HepG2 (cell line): ENCODE data around the gene DDX54. TPM values are rescaled to one million over a fixed set of nuclear protein-coding genes. Genes with fewer than 3 reads are reported as not detected.

Source experiments
- ATAC-seq: fragments of 200-7000 bp; cut with Tn5 transposase; 3 replicates; pipeline ENCODE4 v1.9.1; 2020; ENCODE audit warnings: mild to moderate bottlenecking, moderate library complexity
- BruUV-seq: library from RNA; stranded (reverse); fragments of 400-500 nt; replicated peaks from 2 replicates; lab custom pipeline; 2021; lab: Mats Ljungman, UMichigan
- CTCF ChIA-PET: fragments of 300-600 bp; formaldehyde crosslinking; extraction: SDS; loops from one replicate; lab custom pipeline; 2021; ENCODE audit warnings: low total read pairs, inconsistent platforms, low intra/inter-chr PET ratio; lab: Yijun Ruan, JAX
- POLR2A ChIA-PET: fragments of 350-600 bp; sonication (Branson Sonifier 250); formaldehyde crosslinking; loops from one replicate; lab custom pipeline; 2020; ENCODE audit warnings: antibody characterized with exemption, inconsistent platforms; lab: Yijun Ruan, JAX
- DNase-seq: peaks from one replicate; pipeline ENCODE4 v3.0.0-alpha.2; 2015; ENCODE audit warnings: low spot score
- FAIRE-seq: peaks from 3 replicates; lab custom pipeline; 2011; peaks lifted over from hg19 to GRCh38; lab: Jason Lieb, UNC
- H2AFZ ChIP-seq: one replicate; pipeline ENCODE4 v1.6.1; 2011; ENCODE audit warnings: low read length, inconsistent platforms
- H3K27ac ChIP-seq: fragments of 300-600 bp; 3 replicates; pipeline ENCODE4 v1.8.0; 2011; ENCODE audit warnings: mixed run types, mild to moderate bottlenecking, mixed read lengths, low read length, inconsistent platforms; ENCODE audit not compliant: insufficient read depth; ENCODE audit errors: extremely low read length
- H3K27me3 ChIP-seq, 2 experiments: fragments of 200-600 bp in 1 of 2; 2 replicates in 1 of 2; 3 replicates in 1 of 2; pipeline versions ENCODE4 v1.6.0 to v1.8.0; 2011; ENCODE audit warnings: low read length in 2 of 2, mild to moderate bottlenecking in 2 of 2, moderate library complexity in 2 of 2, inconsistent platforms in 1 of 2; ENCODE audit not compliant: insufficient read depth in 2 of 2, control insufficient read depth in 1 of 2
- H3K36me3 ChIP-seq, 2 experiments: fragments of 200-600 bp in 1 of 2; replicated peaks in 1 of 2; 2 replicates in 1 of 2; 3 replicates in 1 of 2; pipeline versions ENCODE4 v1.5.1 to v1.8.0; 2011; ENCODE audit warnings: low read length in 2 of 2, inconsistent platforms in 1 of 2; ENCODE audit not compliant: insufficient read depth in 2 of 2, control insufficient read depth in 1 of 2
- H3K4me1 ChIP-seq: 2 replicates; pipeline ENCODE4 v1.5.1; 2012; ENCODE audit warnings: low read length, inconsistent platforms; ENCODE audit not compliant: insufficient read depth
- H3K4me2 ChIP-seq: 2 replicates; pipeline ENCODE4 v1.6.0; 2011; ENCODE audit warnings: low read depth, low read length, inconsistent platforms
- H3K4me3 ChIP-seq, 3 experiments: fragments of 200-600 bp in 1 of 3; sonication (generic), shearing (Covaris generic) in 1 of 3; replicated peaks in 1 of 3; 2 replicates each; pipeline ENCODE4 v1.5.1; 2011 to 2016; ENCODE audit warnings: low read length in 3 of 3, inconsistent platforms in 2 of 3, low read depth in 2 of 3, mild to moderate bottlenecking in 2 of 3, control low read depth in 1 of 3, mixed read lengths in 1 of 3; ENCODE audit not compliant: insufficient read depth in 1 of 3
- H3K79me2 ChIP-seq: one replicate; pipeline ENCODE4 v1.6.1; 2011; ENCODE audit warnings: low read length, inconsistent platforms; ENCODE audit not compliant: insufficient read depth
- H3K9ac ChIP-seq: 2 replicates; pipeline ENCODE4 v1.6.0; 2011; ENCODE audit warnings: mild to moderate bottlenecking, low read depth, low read length, inconsistent platforms; ENCODE audit not compliant: insufficient read depth
- H3K9me3 ChIP-seq: 2 replicates; pipeline ENCODE4 v1.5.1; 2012; ENCODE audit warnings: mild to moderate bottlenecking, low read length
- H4K20me1 ChIP-seq: 2 replicates; pipeline ENCODE4 v1.6.0; 2011; ENCODE audit warnings: inconsistent platforms, mild to moderate bottlenecking, low read length, moderate library complexity; ENCODE audit not compliant: insufficient read depth
- AGO2 ChIP-seq: fragments of 200-400 bp; formaldehyde crosslinking; optimal IDR thresholded peaks from 2 replicates; pipeline ENCODE3; 2017; ENCODE audit warnings: mild to moderate bottlenecking, low read depth, low read length, moderate library complexity
- MXI1 ChIP-seq: IDR thresholded peaks from 3 replicates; pipeline ENCODE4 v1.6.1; 2012; ENCODE audit warnings: low read depth, low read length, inconsistent platforms, borderline replicate concordance
- NCOA5 ChIP-seq: sonication (generic); formaldehyde crosslinking; IDR thresholded peaks from 2 replicates; pipeline ENCODE4 v1.4.0; 2020; ENCODE audit warnings: missing genetic modification reagents
- POGZ ChIP-seq: sonication (generic); formaldehyde crosslinking; IDR thresholded peaks from 2 replicates; pipeline ENCODE4 v1.4.0; 2020; ENCODE audit warnings: mild to moderate bottlenecking, missing genetic modification reagents
- RBFOX2 ChIP-seq: fragments of 200-400 bp; formaldehyde crosslinking; IDR thresholded peaks from 2 replicates; pipeline ENCODE4 v1.6.1; 2017; ENCODE audit warnings: low read depth, mild to moderate bottlenecking, low read length
- SALL2 ChIP-seq: sonication (generic); formaldehyde crosslinking; IDR thresholded peaks from 2 replicates; pipeline ENCODE4 v1.8.1; 2023; ENCODE audit warnings: mild to moderate bottlenecking, missing genetic modification reagents, inconsistent platforms
- STAG1 ChIP-seq: sonication (generic); formaldehyde crosslinking; IDR thresholded peaks from 2 replicates; pipeline ENCODE4 v1.4.0; 2020; ENCODE audit warnings: missing genetic modification reagents
- TEAD2 ChIP-seq: sonication (generic); formaldehyde crosslinking; IDR thresholded peaks from 2 replicates; pipeline ENCODE4 v1.9.0; 2021; ENCODE audit warnings: missing genetic modification reagents
- ZNF432 ChIP-seq: sonication (generic); formaldehyde crosslinking; IDR thresholded peaks from 2 replicates; pipeline ENCODE4 v1.5.0; 2020; ENCODE audit warnings: missing genetic modification reagents, mild to moderate bottlenecking, borderline replicate concordance
- ZNF552 ChIP-seq: sonication (generic); formaldehyde crosslinking; IDR thresholded peaks from 2 replicates; pipeline ENCODE4 v1.9.0; 2022; ENCODE audit warnings: missing genetic modification reagents, mild to moderate bottlenecking, borderline replicate concordance
- ZNF788 ChIP-seq: sonication (generic); formaldehyde crosslinking; IDR thresholded peaks from 2 replicates; pipeline ENCODE4 v1.5.0; 2020; ENCODE audit warnings: mild to moderate bottlenecking, missing genetic modification reagents, borderline replicate concordance
- WGBS: methylation state at CpG from one replicate; pipeline ENCODE4 v1.1.6; 2017; ENCODE audit warnings: low lambda C conversion rate; 5-methylcytosine and 5-hydroxymethylcytosine counted together
- in situ Hi-C: cut with HindIII; loops from 2 replicates; pipeline ENCODE4 v1.10.0; 2017; ENCODE audit warnings: low pct_unique_long_range_greater_than_20kb; ENCODE audit not compliant: extremely low pct_ligation_motif_present
- intact Hi-C: fragments of 100-400 bp; cut with micrococcal nuclease; formaldehyde crosslinking; loops from one replicate; pipeline ENCODE4 v1.10.0; 2022; ENCODE audit not compliant: unreplicated experiment
- polyA plus RNA-seq, 8 experiments: library from polyadenylated mRNA; depleted of rRNA in 3 of 8; stranded (reverse) in 7 of 8; unstranded in 1 of 8; fragments of >200 nt; fragmentation: Illumina TruSeq in 4 of 8; extraction: Trizol in 4 of 8; gene quantifications; 2 replicates each; pipeline versions ENCODE4 v1.2.1 to v1.2.3, GENCODE V29; 2011 to 2016; ENCODE audit warnings: low read depth in 4 of 8, missing spikeins in 1 of 8, mixed read lengths in 1 of 8; ENCODE audit not compliant: insufficient read depth in 1 of 8
- total RNA-seq, 5 experiments: library from RNA; depleted of rRNA; stranded (reverse); fragments of >200 nt; fragmentation: Illumina TruSeq; extraction: Trizol; gene quantifications; 2 replicates each; pipeline ENCODE4 v1.2.3, GENCODE V29; 2016; ENCODE audit warnings: low read depth in 1 of 5
- TF ChIP-seq, protein P1 (sequence below): sonication (generic); formaldehyde crosslinking; IDR thresholded peaks from 2 replicates; pipeline ENCODE4 v1.5.1; 2020; ENCODE audit warnings: mild to moderate bottlenecking, missing genetic modification reagents
- TF ChIP-seq, protein P2 (sequence below): sonication (generic); formaldehyde crosslinking; IDR thresholded peaks from 2 replicates; pipeline ENCODE4 v1.4.0; 2020; ENCODE audit warnings: low read depth, mild to moderate bottlenecking, missing genetic modification reagents
- TF ChIP-seq, protein P3 (sequence below): sonication (generic); formaldehyde crosslinking; IDR thresholded peaks from 2 replicates; pipeline ENCODE4 v1.4.0; 2020; ENCODE audit warnings: low read depth, mild to moderate bottlenecking, missing genetic modification reagents

DDX54 gene
- total and polyA plus RNA-seq, 2 of the 13 experiments (the other 11 are each of a cell fraction or from before 2014, with no cell fraction given), result 59.7 to 61.1 TPM

DNA sequence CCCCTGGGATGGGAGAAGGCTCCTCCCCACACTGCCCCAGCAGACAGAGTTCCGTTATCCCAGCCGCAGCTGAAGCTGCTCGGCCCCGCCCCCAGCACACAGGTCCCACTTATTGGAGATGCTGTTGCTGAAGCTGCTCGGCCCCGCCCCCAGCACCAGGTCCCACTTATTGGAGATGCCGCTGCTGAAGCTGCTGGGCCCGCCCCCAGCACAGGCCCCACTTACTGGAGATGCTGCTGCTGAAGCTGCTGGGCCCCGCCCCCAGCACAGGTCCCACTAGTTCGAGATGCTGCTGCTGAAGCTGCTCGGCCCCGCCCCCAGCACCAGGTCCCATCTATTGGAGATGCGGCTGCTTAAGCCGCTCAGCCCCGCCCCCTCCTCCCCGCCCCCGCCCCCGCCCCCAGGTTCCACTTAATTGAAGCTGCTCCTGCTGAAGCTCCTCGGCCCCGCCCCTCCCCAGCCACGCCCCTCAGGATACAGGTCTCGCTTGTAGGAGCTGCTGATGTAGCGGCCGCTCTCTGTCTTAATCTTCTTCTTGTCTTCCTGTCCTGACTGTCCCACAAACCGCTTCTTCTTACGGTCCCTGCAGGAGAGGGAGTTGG is 23.8 kb downstream of the DDX54 start:
- Histone ChIP-seq H3K4me3 (no peak overlapping the region), H3K9ac (no peak overlapping the region), H3K79me2 (no peaks in the 10 kb centered on the region), H4K20me1 (peaks cover 4% of the 10 kb centered on the region; the same call in 1 of the 2 replicates), H3K27ac (no peak overlapping the region), H3K27me3 (no peaks in the 10 kb centered on the region), H3K4me1 (no peaks in the 10 kb centered on the region), H2AFZ (no peak overlapping the region), H3K4me2 (no peak overlapping the region), H3K36me3 (peaks cover 35 to 67% of the 10 kb centered on the region in 2 experiments), H3K9me3 (no peaks in the 10 kb centered on the region)
- ChIA-PET POLR2A (interaction anchor here (1.3 kb wide), 1 partner anchor 23 kb away, joined by 5 read pairs; the partner anchor contains the start of genes DDX54 and RITA1), CTCF (no interaction called here)
- DNase-seq, result no peak
- TF ChIP-seq ZNF432 (CRISPR knock-in tag) (no peak), TEAD2 (CRISPR knock-in tag) (no peak), NCOA5 (no peak), RBFOX2 (0 out of 2 replicates have a peak, but pooled peaks have one; percentile 33), ZNF552 (CRISPR knock-in tag) (no peak), ZNF788 (CRISPR knock-in tag) (no peak), POGZ (CRISPR knock-in tag) (no peak), SALL2 (CRISPR knock-in tag) (no peak), AGO2 (peak; percentile 82), STAG1 (CRISPR knock-in tag) (no peak), MXI1 (no peak)
- TF ChIP-seq, protein P1, sequence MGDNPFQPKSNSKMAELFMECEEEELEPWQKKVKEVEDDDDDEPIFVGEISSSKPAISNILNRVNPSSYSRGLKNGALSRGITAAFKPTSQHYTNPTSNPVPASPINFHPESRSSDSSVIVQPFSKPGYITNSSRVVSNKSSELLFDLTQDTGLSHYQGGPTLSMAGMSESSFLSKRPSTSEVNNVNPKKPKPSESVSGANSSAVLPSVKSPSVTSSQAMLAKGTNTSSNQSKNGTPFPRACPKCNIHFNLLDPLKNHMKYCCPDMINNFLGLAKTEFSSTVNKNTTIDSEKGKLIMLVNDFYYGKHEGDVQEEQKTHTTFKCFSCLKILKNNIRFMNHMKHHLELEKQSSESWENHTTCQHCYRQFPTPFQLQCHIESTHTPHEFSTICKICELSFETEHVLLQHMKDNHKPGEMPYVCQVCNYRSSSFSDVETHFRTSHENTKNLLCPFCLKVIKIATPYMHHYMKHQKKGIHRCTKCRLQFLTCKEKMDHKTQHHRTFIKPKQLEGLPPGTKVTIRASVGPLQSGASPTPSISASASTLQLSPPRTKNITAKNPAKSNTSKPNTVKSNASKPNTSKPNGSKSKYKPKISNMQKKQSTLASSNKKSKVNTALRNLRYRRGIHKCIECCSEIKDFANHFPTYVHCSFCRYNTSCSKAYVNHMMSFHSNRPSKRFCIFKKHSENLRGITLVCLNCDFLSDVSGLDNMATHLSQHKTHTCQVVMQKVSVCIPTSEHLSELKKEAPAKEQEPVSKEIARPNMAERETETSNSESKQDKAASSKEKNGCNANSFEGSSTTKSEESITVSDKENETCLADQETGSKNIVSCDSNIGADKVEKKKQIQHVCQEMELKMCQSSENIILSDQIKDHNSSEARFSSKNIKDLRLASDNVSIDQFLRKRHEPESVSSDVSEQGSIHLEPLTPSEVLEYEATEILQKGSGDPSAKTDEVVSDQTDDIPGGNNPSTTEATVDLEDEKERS (CRISPR knock-in tag), result no peak
- TF ChIP-seq, protein P2, sequence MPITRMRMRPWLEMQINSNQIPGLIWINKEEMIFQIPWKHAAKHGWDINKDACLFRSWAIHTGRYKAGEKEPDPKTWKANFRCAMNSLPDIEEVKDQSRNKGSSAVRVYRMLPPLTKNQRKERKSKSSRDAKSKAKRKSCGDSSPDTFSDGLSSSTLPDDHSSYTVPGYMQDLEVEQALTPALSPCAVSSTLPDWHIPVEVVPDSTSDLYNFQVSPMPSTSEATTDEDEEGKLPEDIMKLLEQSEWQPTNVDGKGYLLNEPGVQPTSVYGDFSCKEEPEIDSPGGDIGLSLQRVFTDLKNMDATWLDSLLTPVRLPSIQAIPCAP (CRISPR knock-in tag), result no peak
- TF ChIP-seq, protein P3, sequence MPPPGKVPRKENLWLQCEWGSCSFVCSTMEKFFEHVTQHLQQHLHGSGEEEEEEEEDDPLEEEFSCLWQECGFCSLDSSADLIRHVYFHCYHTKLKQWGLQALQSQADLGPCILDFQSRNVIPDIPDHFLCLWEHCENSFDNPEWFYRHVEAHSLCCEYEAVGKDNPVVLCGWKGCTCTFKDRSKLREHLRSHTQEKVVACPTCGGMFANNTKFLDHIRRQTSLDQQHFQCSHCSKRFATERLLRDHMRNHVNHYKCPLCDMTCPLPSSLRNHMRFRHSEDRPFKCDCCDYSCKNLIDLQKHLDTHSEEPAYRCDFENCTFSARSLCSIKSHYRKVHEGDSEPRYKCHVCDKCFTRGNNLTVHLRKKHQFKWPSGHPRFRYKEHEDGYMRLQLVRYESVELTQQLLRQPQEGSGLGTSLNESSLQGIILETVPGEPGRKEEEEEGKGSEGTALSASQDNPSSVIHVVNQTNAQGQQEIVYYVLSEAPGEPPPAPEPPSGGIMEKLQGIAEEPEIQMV (CRISPR knock-in tag), result no peak
- no peak for FAIRE-seq
- intact Hi-C loops, result no loop called here
- no TSS peak for BruUV-seq
- ATAC-seq, result no peak
- 95% methylated on average over 24 of the region's 26 CpGs for WGBS
- in situ Hi-C loops, result no loop called here
